ENCODE data around the gene ABAT.

The ABAT gene

GRCh38 chr16:8733849-8734540 is 59.6 kb downstream of the ABAT start:
- H3K4me1 ChIP-seq (ENCODE audit: insufficient read depth, low read length, severe bottlenecking) = no peaks in the 10 kb centered on the region

GRCh38 chr16:8735574-8735973 is 61.2 kb downstream of the ABAT start:
- no peaks in the 10 kb centered on the region for H3K36me3 ChIP-seq (ENCODE audit: insufficient read depth, low read length)
- no peaks in the 10 kb centered on the region for H3K79me2 ChIP-seq (ENCODE audit: insufficient read depth, low read length)
- no peaks in the 10 kb centered on the region for H3K27me3 ChIP-seq (ENCODE audit: insufficient read depth, low read length)
- H3K9ac ChIP-seq (ENCODE audit: low read length) = no peak overlapping the region
- H3K9me3 ChIP-seq (ENCODE audit: low read length) = no peaks in the 10 kb centered on the region; the same call in 1 of the 2 replicates
- H2AFZ ChIP-seq (ENCODE audit: low read length) = no peak overlapping the region
- H3K4me1 ChIP-seq (ENCODE audit: insufficient read depth, low read length, severe bottlenecking) = no peaks in the 10 kb centered on the region
- H3K4me2 ChIP-seq (ENCODE audit: low read length) = no peak overlapping the region
- H3K4me3 ChIP-seq (ENCODE audit: low read depth, low read length, poor library complexity, severe bottlenecking) = no peak overlapping the region
- H3K27ac ChIP-seq (ENCODE audit: low read depth, low read length, poor library complexity, severe bottlenecking) = no peak overlapping the region
- no peaks in the 10 kb centered on the region for H3K9me2 ChIP-seq (ENCODE audit: low read depth, low read length)
- no peaks in the 10 kb centered on the region for H4K20me1 ChIP-seq (ENCODE audit: insufficient read depth, low read length)
- TF ChIP-seq CTCF (IDR thresholded peaks at IDR 0.05; ENCODE audit: low read length) (no peak), EZH2 (IDR thresholded peaks at IDR 0.05; ENCODE audit: borderline replicate concordance, low read length) (no peak)
- H3F3A ChIP-seq (ENCODE audit: insufficient read depth, low read length) = no peaks in the 10 kb centered on the region

More at GRCh38 chr16:8733849-8734540, 59.6 kb downstream of the ABAT start:
- H3K27me3 ChIP-seq (ENCODE audit: insufficient read depth, low read length) = no peaks in the 10 kb centered on the region
- TF ChIP-seq EZH2 (IDR thresholded peaks at IDR 0.05; ENCODE audit: borderline replicate concordance, low read length) (no peak), CTCF (IDR thresholded peaks at IDR 0.05; ENCODE audit: low read length) (no peak)
- no peak overlapping the region for H3K27ac ChIP-seq (ENCODE audit: low read depth, low read length, poor library complexity, severe bottlenecking)
- H2AFZ ChIP-seq (ENCODE audit: low read length) = no peak overlapping the region
- no peaks in the 10 kb centered on the region for H3K9me2 ChIP-seq (ENCODE audit: low read depth, low read length)
- H3K4me3 ChIP-seq (ENCODE audit: low read depth, low read length, poor library complexity, severe bottlenecking) = no peak overlapping the region
- H3K4me2 ChIP-seq (ENCODE audit: low read length) = no peak overlapping the region
- H3K9ac ChIP-seq (ENCODE audit: low read length) = no peak overlapping the region
- H4K20me1 ChIP-seq (ENCODE audit: insufficient read depth, low read length) = no peaks in the 10 kb centered on the region
- H3K9me3 ChIP-seq (ENCODE audit: low read length) = no peaks in the 10 kb centered on the region; the same call in 1 of the 2 replicates
- no peaks in the 10 kb centered on the region for H3F3A ChIP-seq (ENCODE audit: insufficient read depth, low read length)
- no peaks in the 10 kb centered on the region for H3K36me3 ChIP-seq (ENCODE audit: insufficient read depth, low read length)
- no peaks in the 10 kb centered on the region for H3K79me2 ChIP-seq (ENCODE audit: insufficient read depth, low read length)

- Histone ChIP-seq H4K20me1 (ENCODE audit: insufficient read depth, low read length) (no peaks in the 10 kb centered on the region), H3F3A (ENCODE audit: insufficient read depth, low read length) (no peaks in the 10 kb centered on the region)
Measured at GRCh38 chr16:8736123-8736668, 61.8 kb downstream of the ABAT start.

More at GRCh38 chr16:8736123-8736668, 61.8 kb downstream of the ABAT start:
- Histone ChIP-seq H3K9me2 (ENCODE audit: low read depth, low read length) (no peaks in the 10 kb centered on the region), H3K27ac (ENCODE audit: low read depth, low read length, poor library complexity, severe bottlenecking) (no peak overlapping the region), H3K36me3 (ENCODE audit: insufficient read depth, low read length) (no peaks in the 10 kb centered on the region), H3K4me1 (ENCODE audit: insufficient read depth, low read length, severe bottlenecking) (no peaks in the 10 kb centered on the region), H3K9me3 (ENCODE audit: low read length) (no peaks in the 10 kb centered on the region; the same call in 1 of the 2 replicates), H3K4me2 (ENCODE audit: low read length) (no peak overlapping the region), H3K9ac (ENCODE audit: low read length) (no peak overlapping the region), H3K4me3 (ENCODE audit: low read depth, low read length, poor library complexity, severe bottlenecking) (no peak overlapping the region), H3K79me2 (ENCODE audit: insufficient read depth, low read length) (no peaks in the 10 kb centered on the region), H3K27me3 (ENCODE audit: insufficient read depth, low read length) (no peaks in the 10 kb centered on the region), H2AFZ (ENCODE audit: low read length) (no peak overlapping the region)
- TF ChIP-seq EZH2 (IDR thresholded peaks at IDR 0.05; ENCODE audit: borderline replicate concordance, low read length) (no peak), CTCF (IDR thresholded peaks at IDR 0.05; ENCODE audit: low read length) (no peak)

Measured in OCI-LY1 (cell line).